Activated T-cell treated with anti-CD3 and anti-CD28 coated beads, Interleukin-2, amount 50 U/mL, for 1 hour (primary cell): ENCODE measurements around the gene ATP10B.

ENCODE experiments used
- DNase-seq: peaks from one replicate; pipeline ENCODE4 v3.0.0-alpha.2; 2020

The ATP10B gene

DNA sequence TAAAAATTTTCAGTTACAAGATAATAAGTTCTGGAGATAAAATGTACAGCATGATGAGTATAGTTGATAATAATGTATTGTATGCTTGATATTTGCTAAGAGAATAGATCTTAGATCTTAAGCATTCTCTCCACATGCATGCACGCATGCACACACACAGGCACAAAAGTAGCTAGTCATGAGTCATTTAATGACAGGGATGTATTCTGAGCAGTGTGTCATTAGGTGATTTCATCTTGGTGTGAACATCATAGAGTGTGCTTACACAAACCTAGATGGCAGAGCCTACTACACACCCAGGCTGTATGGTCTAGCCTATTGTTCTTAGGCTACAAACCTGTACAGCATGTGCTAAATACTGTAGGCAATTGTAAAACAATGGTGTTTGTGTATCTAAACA is 306.2 kb downstream of the ATP10B start:
- no peak for DNase-seq

DNA sequence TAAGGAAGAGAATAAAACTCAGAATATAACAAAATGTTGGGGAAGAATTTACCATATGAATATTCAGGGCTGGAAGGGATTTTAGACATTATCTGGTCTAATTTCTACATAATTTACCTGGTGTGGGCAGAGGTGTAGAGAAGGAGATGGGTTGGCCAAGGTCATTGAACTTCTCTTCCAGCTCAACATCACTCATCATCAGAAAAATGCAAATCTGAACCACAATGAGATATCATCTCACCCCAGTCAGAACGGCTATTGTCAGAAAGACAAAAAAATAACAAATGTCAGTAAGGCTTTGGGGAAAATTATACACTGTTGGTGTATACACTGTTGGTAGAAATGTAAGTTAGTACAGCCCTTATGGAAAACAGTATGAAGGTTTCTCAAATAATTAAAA is 308.6 kb downstream of the ATP10B start:
- DNase-seq: no peak

DNA sequence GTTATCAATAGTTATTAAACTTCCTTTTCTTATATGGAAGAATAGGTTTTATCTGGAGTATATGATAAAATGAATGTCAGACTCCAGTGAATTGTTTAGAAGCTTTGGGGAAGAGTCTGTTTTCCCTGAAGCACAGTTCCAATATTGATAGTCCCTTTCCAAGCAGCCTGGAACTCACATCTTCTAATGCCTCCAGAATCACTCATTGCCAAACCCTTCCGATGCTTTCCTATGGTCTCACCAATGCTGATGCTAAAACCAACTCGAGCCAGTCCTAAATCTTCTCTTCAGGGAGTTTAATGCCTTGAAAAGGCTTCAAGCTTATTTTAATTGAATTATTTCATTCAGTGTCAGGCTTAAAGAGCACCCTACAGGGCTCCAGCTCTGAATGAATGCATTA is 309.2 kb downstream of the ATP10B start:
- no peak for DNase-seq

DNA sequence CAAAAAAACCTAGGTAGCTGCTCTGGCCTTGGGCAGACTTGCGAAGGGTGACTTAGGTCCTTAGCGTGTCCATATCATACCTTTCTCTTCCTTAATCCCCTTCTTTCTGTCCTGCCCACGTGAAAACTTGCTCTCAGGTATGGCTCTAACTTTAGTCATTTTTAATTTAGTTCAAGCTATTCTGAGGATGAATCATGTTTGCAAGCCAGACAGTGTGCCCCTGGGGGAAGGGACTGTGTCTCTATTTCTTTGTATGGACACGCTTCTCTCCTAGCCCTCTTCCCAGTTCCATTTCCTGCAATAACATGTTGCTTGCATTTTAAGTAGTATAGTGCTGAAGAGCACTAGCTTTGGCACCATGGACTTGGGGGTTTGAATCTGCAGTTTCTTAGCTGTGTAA is 309.7 kb downstream of the ATP10B start:
- DNase-seq: no peak

DNA sequence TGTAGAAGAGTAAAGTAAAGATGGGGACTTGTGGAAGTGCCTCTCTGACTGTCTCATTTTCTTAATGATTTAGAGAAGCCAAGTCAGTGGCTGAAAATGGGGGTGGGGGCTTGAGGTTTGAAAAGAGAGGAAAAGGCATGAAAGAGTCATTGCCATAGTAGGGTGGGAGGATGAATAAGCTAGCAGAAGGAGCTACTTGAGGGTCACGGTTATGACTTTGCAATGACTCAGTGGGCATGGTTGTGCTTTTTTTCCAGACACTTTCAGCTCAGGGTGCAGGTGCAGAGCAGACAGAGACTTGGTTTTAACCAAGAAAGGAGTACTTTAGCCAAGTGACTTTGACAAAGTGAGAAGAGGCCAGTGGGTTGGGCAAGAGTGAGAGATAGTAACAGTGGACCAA is 312.6 kb downstream of the ATP10B start:
- no peak for DNase-seq

DNA sequence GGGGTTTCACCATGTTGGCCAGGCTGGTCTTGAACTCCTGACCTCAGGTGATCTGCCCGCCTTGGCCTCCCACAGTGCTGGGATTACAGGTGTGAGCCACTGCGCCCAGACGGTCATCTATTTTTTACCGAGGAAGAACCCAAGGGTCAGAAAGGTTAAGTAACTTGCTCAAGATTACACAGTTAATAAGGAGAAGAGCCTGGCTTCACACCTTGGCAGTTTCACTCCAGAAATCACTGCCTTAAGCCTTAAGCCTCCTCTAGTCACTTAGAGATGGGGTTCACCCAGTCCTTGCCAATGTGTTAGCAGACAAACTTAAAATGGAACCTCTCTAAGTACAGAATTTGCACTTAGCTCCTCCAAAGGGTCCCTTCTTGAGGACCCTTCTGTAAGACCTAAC is 314.1 kb downstream of the ATP10B start:
- no peak for DNase-seq

DNA sequence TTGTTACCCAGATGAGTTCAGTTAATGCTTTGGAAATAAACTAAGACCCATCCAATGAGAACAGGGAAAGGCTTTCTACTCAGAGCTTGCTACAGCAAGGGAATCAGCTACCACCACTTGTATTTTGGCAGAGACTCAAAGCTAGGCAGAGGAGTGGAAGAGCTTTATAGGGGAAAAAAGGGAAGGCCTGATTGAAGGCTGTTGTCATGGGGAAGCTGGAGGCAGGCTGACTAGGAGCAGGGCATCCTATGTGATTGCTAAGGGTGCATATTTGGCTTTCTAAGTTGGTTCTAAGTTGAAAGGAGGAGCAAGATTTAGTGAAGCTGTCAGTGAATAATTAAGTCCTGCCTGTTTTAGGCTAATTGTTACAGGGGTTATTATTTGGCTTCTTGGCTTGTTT is 314.9 kb downstream of the ATP10B start:
- no peak for DNase-seq

DNA sequence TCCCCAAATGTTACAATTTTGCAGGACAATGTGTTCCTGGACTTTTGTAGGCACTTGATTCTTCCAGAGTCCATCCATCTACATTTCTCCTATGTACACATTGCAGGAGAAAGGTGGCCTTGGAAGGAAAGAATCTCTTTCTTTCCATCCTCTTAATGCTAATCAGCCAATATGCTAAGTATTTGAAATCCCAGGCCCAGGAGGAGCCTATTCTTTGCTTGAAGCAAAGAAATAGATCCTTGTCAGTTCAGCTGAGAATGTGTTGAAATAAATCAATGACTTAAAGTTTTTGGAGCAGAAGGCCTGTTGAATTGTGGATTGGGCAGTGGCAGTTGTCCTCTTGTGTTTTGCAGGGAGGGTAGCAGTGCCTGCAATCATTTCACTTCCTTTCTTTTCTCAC is 317.1 kb downstream of the ATP10B start:
- no peak for DNase-seq

DNA sequence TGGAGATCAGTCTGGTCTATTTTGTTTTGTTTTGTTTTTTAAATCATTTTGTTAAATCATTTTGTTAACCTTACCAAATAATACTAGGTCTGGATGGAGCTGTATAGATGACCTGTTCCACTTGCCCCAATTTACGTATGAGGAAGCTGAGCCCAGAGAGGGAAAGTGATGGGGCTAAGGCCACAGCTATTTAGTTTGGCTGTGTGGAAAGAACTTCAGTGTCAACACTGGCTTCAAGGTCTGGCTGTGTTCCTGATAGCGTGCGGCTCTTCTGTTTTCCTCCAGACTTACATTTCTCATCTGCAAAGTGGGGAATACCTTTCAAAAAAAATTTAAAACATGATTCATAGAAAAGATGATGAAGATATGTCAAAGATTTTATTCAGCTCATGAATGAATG is 317.9 kb downstream of the ATP10B start:
- DNase-seq: no peak

DNA sequence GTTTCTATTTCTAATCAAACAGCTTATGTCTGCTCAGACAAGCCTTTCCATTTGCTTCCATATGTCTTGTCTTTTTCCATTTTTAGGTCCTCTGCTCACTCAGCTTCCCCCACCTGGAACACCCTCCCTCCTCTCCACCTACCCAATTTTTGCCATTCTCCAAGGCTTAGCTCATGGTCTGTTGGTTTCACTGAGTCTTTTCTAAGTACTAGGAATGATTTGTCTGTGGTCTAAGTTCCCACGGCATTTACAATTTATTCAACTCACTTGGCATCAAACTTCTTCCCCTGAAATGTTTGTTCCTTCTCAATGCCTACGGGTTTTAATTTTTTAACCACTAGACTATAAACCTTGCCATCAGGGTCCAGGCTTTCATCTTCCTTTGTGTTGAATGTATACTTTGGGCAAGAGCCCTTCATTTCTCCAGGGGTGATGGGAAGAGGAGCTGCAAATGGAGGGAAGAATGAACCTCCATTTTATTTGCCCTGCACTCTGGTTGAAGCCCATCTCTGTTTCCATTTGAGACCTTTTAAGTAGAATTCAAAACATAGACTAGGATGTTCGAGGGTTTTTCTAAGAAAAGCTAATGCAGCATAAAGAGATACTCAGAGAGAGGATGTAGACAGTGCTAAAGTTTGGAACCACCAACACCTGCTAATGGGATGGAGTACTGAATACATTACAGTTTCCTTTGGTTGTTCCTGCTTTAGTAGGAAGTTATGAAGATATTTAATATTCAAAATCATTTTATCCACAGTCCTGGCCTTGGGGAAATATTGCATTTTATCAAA is 326.3 kb downstream of the ATP10B start:
- no peak for DNase-seq

DNA sequence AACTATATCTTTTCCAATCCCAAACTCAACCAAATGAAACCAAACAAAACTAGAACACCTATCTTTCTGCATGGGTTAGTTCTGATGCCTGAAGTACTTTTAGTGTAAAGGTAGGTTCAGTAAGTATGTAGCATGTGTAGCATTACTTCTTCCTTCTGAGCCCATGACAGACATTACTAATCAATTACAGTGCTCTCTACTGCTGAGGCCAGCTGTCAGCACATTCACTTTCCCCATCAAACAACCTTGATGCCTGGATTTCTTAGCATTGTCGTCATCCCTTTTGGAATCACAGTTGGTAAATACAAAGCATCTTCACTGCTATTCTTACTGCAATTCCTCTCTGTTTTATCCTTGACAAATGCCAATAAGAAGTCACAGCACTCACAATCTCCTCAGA is 327.2 kb downstream of the ATP10B start:
- DNase-seq: no peak

DNA sequence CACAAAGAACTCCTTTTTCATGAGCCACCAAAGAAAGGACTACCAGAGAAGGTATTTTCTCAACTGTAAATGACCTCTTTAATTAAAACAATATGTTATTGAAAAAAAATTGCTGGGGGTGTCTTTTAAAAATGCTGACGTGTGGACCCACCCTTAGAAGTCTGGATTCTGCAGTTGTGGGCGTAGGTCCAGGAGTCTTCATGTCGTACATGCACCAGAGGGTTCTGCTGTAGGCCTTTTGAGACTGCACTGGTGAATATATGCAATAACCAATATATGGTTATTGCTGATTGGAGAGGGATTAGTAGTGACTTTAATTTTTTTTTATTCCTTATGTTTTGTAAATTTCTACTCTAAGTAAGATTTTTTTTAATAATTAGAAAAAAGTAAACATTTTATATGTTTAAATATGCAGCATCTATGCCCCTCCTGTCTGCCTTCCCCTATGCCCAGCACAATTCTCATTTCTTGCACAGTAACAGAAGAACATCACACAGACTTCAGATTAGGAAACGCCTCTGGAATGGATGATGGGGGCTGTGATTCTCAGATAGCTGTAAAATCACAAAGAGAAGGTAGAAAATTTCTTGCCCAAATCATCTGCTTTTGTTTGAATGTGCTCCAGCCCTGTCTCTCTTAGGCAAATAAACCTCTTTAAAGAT is 328.4 kb downstream of the ATP10B start:
- no peak for DNase-seq

DNA sequence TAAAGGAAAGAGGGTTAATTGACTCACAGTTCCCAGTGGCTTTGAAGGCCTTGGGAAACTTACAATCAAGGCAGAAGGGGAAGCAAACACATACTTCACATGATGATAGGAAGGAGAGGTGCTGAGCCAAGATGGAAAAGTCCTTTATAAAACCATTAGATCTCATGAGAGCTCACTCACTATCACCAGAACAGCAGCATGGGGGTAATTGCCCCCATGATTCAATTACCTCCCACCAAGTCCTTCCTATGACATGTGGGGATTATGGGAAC is 330.7 kb downstream of the ATP10B start:
- DNase-seq: no peak

DNA sequence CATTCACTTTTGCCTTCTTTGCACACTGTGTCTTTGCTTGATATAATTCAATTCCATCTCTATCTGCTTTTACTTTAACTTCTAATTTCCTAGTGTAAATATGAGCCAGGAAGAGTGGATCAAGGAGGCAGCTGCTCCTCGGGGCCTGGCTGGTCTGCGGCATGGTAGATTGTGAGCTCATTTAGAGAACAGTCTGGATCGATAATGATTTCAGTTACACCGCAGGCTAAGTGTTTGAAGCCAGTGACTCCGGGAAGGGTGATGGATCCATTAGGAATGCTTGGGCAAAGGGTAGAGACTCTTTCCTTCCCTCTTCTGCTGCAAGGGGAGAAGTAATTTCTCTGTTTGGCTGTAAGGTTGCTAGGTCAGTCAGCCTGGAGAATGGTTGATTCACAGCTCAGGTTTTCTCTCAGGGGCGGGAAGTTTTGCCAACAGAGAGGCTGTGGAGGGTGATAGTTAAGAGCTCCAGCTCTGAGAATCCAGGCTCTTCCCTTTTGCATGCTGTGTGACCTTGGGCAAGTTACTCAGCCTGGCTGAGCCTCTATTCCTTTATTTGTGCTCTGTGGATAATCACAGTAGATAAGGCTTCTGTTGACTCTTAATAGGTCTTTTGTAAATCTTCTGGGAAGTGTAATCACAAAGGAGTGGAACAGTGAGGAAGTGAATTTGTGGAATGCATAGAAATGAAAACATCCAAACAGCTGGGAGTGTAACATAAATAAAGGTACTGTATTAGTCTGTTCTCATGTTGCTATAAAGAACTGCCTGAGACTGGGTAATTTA is 331.2 kb downstream of the ATP10B start:
- DNase-seq: no peak

DNA sequence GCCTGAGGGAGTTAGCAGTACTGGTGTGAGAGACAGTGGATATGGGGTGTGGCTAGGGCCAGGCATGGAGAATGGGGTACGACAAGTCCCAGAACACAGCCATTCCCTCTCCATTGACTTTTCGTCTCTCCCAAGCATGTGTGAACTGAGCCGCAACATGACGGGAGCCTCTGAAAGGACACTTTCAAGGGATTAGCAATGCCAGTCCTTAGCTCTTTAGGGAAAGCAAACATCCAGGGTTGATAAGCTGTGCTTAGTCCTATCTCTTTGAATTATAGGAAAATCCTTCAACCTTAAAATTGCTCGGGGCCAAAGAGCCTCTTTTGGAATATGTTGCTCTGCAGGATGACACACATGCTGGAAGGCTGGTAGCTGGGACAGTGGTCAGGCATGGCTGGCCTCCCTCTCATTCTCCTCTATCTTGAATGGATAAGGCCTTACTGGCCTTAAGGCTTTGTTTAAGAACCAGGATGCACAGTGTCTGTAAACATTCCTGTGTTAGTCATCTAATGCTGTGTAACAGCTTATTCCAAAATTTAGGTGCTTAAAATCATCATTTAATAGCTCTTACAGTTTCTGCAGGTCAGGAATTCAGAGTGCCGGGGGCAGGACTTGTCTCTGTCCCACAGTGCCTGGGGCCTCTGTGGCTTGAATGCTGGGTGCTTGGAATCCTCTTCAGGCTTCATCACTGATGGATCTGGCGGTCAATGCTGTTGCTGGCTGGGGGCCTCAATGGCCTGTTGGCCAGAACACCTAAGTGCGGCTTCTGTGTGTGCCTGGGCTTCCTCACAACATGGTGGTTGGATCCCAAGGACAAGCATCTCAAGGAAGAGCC is 335.1 kb downstream of the ATP10B start:
- no peak for DNase-seq

DNA sequence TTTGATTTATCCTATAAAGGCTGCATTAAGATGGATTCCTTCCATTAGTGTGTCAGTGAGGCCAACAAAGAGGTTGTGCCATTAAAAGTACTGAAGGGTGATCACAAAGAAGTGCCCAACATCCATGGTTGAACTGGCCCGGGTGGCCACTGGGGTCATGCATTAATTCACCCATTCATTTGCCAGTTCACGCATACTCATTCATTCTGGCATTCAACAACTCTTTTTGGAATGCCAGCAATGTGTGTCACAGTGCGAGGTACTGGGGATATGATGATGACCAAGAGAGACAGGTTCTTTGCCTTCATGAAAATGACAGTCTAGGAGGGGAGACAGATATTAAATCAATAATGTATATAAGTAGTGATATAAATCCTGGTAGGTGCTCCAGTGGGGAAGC is 337.1 kb downstream of the ATP10B start:
- DNase-seq: no peak

DNA sequence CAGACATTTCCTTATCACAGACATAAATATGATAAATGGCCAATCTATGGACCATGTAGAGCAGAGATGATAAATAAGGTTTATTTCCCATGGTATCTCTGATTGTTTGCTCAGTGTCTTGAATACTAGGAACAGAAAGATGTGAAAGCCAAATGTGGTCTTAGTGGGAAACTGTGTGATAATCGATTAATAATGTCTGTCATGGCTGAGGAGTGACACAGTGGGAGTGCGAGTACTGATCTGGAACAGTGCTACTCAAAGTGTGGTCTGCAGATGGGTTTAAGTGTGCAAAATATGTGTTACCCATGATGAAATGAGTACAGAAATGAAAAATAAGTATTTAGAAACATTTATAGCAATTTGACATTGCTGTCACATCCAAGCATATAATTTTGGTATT is 337.8 kb downstream of the ATP10B start:
- no peak for DNase-seq

DNA sequence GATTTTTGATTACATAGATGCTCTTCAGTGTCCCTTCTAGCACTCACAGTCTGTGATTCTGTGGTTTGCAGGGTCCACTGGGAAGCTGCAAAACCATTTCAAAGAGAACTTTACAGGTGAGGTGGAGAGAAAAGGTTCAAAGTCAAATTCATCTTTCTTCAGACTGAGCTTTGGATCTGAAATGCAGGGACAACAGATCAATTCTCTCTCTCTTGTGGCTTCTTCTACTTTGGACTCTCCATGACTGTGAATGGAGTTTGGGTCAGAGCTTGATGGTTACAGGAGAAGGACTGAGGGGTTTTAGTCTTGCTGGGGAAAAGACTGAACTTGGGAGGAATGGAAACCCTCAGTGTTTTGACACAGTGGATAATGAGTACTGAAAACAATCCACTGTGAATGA is 338.5 kb downstream of the ATP10B start:
- no peak for DNase-seq
